Stimulated activated CD8-positive, alpha-beta memory T cell treated with anti-CD3 and anti-CD28 coated beads, Interleukin-4, amount 100 ng/mL, for 48 hours (primary cell): ENCODE measurements around the gene TMIE.

Source experiments
- DNase-seq: peaks from one replicate; pipeline ENCODE4 v3.0.0-alpha.2; 2020

Gene TMIE

DNA sequence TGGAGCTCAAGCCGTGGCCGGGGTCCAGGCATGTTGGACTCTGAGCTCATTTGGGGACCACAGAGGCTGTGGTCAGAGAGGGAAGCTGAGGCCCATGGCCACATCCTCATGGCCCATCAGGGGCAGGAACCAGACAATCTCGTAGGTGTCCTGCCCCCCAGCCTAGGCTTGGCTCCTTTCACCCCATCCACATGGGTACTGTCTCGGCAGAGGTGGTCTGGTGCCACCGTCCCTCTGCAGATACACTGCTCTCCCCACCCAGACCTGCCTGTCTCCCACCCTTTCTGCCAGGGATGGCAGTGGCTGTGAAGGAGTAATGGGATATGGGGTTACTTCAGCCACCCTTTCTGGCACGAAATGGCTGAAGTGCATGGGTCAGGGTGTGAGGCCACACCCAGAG is 8.5 kb downstream of the TMIE start:
- DNase-seq, result no peak

DNA sequence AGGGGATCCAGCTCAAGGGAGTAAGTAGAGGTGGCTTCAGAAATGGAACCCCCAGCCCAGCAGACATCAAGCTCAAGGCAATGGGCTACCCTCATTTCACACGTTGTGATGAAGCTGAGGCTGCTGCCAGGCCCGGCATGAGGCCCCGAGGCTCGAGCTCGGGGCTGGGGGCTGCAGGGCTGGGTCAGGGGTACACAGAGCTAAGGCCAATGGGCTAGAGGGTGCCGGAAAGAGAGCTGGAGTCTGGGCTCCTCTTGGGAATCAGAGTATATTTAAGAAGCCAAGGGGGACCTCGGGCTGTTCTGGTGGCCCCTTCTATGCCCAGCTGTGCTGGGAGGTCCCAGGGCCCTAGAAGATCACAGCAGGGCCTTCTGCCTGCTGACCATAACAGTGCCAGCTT is 9.0 kb downstream of the TMIE start:
- DNase-seq, result no peak

DNA sequence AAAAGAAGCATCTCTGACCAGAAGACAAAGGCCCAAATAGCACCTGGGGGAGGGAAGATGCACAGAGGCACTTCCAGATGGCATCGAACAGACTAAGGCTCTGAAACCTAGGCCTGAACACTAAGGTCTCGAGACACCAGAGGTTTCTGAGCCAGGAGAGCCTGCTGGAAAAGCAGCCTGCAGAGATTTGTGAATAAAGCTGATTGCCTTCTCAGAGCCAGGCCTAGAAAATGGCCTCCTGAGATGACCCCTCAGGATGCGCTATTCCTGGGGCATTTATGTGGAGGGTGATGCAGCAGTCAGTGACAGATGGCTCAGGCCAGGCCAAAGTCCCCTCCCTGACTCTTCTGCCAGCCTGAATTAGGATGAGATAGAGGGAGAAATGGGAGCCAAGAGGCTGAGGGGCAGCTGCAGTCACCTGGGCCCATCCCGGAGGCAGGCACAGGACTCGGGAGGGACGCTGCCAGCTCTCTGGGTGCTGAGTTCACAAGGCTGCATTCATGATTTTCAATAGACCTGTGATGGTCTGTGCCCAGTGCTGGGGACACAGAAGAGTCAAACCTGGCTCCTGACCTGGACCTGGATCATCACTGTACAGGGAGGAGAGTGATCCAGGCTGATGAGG is 9.6 kb downstream of the TMIE start:
- no peak for DNase-seq

DNA sequence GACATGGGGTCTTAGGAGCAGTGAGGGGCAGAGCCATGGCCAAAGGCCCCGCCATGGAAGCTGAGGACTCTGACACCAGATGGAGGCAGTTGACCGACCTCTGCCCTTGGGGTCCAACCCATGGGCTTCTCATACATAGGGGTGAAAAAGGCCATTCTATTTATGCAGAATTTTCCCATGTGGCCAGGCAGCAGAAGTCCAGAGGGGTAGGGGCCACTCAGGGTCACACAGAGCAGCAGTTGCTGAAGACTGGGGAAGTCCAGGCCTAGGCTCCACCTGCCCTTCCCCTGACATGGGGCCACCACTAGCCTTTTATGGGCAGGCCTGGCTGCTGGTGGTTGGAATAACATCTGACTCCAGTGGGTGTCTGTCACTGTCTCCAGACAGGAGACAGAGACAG is 10.1 kb downstream of the TMIE start:
- no peak for DNase-seq

GRCh38 chr3:46711760-46712159 is 10.6 kb downstream of the TMIE start:
- DNase-seq, result no peak

DNA sequence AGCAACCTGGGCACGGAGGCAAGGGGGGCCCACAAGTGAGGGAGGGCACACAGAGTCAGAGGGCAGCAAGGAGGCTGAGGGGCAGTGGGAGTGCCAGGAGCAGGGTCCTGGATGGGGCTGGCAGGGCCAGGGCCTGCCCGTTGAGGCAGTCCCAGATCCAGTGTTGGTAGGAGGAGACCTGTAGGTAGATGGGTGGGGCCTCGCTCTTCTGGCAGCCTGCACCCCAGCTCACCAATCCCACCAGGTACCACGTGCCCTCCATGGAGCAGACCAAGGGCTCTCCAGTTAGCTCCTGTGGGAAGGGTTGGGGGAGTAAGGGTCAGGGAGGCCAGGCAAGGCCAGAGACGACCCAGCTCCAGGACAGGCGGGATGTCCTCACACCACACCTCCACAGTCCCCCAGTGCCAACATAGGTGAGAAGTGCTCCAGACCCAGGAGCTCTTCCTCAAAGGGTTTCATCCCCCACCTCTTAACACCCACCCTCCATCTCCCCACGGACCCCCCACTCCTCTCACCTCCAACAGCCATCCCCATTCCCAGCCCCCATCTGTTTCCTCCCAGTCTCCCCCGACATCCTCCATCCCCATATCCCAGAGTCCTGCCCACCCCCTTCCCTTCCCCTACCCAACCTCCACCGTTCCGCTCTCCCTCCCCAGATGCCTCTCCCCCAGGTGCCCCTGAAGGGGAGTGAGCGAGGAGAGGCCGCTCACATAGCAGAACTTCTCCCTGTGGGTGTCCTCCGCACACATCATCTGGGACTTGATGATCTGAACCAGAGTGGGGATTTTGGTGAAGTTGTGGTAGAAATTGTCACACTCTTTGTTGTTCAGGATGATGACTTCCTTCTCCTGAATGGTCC is 11.2 kb downstream of the TMIE start:
- DNase-seq, result no peak

- DNase-seq, result no peak
These were observed 12.1 kb downstream of the TMIE start for GRCh38 chr3:46713050-46713897.

DNA sequence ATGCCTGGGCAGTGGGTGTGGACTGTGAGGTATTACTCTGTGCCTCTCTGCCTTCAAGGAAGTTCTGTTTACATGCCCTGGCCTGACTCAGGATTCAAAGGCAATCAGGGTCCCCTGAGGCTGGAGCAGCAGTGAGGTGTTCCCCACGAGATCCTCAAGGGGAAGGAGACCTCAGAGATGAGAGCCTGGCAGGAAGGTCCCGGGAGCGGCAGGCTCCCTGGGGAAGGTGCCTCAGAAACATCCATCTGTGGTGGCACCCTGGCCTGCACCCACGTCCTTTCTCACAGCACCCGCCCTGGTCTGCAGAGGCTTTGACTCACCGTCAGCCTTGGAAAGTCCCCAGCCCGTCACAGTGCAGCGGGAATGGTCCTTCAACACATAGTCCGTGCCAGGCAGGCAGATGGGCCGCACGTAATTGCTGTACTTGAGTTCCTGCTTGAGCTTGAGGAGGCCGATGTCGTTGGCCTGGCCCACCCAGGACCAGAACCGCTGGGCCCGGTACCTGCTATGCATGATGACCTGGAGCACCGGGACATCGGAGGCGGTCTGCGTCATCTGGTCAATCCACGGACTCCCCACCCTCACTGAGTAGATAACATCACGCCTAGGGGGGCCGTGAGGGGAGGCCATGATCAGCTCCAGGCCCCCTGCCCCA is 12.8 kb downstream of the TMIE start:
- no peak for DNase-seq

- DNase-seq, result peak; percentile 9
These were observed 13.7 kb downstream of the TMIE start for GRCh38 chr3:46714728-46715506.

DNA sequence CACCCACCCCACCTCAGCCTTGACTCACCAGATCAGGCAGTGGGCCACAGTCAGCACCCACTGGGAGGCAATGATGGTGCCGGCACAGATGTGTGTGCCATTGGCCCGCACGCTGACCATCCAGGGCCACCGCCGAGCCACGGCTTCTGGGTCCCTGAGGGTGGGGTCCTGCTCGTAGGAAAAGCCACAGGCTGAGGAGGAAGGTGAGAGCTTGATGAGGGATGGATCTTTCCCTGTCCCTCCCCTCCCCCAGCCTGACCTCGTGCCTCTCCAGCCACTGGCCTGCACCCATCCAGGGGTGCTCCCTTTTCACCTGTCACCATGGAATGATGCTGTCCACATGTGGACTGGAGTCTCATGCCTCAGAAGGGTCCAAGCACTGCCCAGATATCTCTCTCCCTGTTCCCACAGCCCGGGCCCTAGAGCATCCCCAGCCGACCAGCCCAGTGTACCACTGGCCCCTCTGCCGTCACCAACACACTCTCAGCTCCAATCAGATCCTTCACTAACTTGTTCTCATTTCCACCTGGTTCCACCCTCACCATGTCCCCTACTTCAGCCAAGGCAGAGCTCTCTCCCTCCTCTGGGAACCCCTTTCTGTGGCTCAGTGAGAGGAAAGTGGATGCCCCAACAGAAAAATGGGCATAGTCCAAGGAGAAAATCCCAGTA is 14.4 kb downstream of the TMIE start:
- peak; percentile 24 for DNase-seq

DNA sequence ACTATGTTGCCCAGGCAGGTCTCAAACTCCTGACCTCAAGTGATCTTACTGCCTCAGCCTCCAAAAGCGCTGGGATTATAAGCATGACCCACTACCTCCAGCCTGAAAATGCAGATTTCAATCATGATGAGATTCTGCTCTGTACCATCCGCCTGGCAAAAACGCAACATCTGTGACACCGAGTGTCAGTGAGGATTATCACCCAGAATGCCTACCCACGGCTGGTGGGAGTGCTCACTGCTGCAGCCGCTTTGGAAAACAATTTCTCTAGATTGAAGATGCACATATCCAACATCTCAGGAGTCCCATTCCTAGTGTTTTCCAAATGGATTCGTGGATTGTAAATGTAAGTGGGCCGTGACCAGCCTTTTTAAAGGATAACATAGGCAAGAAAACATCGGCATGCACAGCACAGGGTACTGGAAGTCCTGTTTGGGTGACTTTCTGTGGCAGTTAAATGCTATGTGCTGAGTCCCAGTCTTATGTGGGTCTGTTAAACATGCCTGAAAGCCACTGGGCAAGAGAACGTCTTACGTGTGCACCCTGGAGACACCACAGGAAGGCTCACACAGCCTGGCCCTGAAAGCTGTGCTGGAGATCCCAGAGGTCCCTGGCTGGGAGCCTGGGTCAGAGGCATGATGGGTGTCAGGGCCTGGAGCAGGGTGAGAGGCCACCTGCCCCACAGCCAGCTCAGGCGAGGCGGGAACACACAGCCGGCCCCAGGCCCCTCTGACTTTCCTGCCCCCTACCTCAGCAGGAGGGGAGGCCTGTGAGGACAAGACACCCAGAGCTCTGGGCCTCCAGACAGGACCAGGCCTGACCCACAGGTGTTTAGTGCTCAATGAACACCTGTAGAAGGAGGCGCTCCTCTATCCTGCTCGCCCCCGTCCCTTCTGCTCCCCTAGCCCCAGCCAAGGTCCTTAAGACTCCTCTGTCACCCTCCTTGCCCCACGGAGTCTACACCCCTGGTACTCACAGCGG is 15.6 kb downstream of the TMIE start:
- DNase-seq, result peak; percentile 13

- DNase-seq, result peak; percentile 67
These were observed 16.4 kb downstream of the TMIE start, which contains the start of gene PRSS50 for GRCh38 chr3:46717447-46718231. TSS of gene PRSS50 (minus strand) at chr3:46717869. CDS start at chr3:46717824, 45 bp downstream.

DNA sequence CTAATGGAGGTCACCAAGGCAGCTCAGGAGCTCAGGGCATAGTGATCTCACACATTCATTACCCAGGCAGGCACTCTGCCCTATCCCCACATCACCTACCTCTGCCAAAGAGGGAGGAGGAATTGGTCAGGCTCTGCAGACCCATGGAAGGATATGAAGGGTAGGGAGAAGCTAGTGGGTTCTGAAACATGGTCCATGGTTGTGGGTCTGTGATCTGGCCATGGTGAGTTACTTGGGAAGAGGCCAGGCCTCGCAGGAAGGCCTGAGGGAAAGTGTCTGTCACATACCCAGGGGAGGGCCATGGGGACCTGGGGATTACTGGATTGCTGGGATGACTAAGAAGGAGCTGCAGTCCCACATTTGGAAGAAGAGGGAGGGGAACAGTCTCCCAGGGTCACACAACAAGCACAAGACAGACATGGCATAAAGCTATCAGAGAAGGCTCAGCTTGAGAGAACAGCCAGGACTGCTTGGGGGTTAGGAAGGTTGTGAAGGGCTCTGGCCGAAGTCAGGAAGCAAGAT is 17.9 kb downstream of the TMIE start:
- DNase-seq, result peak; percentile 7

GRCh38 chr3:46719735-46720271 is 18.6 kb downstream of the TMIE start:
- no peak for DNase-seq

GRCh38 chr3:46721009-46721408 is 19.8 kb downstream of the TMIE start:
- DNase-seq, result no peak

DNA sequence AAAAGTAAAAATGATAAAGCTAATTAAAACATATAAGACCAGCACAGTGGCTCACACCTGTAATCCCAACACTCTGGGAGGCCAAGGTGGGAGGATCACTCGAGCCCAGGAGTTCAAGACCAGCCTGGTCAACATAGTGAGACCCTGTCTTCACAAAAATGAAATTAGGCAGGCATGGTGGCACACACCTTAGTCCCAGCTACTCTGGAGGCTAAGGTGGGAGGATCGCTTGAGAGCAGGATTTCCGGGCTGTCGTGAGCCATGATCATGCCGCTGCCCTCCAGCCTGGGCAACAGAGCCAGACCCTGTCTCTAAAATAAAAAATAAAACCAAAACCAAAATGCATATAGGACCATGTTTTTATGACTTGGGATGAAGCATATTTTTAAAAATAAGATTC is 21.3 kb downstream of the TMIE start:
- no peak for DNase-seq

DNA sequence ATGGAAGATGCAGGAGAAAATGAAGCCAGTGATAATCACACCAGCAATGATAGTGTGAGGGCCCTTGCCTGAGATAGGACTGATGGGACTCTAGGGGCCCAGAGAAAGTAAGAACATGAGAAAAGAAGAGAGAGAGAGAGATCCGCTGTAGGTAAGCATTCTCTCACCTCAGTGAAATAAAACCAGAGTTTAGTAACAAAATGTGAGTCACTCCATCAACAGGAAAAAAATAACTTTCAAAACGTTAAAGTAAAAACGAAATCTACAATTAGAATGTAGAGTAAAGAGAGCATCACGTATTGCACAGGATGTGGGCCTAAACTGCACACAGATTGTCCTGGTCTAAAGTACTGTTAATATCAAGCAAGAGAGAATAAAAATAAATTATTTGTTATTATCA is 23.2 kb downstream of the TMIE start:
- no peak for DNase-seq

- DNase-seq, result peak; percentile 7
These were observed 24.6 kb downstream of the TMIE start for GRCh38 chr3:46725621-46726314.
